Femur (tissue), 1 donor: ENCODE data around the gene MORN1.

Source experiments
- DNase-seq: peaks from one replicate; pipeline ENCODE4 v3.0.0-alpha.2; 2017

MORN1 gene

GRCh38 chr1:2418791-2419320 is 27.5 kb upstream of the MORN1 start:
- DNase-seq = no peak

- no peak for DNase-seq
Measured at GRCh38 chr1:2417833-2418225, 26.5 kb upstream of the MORN1 start.

GRCh38 chr1:2417083-2417832 is 25.9 kb upstream of the MORN1 start:
- DNase-seq = no peak

GRCh38 chr1:2416403-2416802 is 25.0 kb upstream of the MORN1 start:
- DNase-seq = no peak

- no peak for DNase-seq
Measured at GRCh38 chr1:2415801-2416208, 24.5 kb upstream of the MORN1 start.

GRCh38 chr1:2415337-2415736 is 24.0 kb upstream of the MORN1 start:
- DNase-seq = no peak

GRCh38 chr1:2414297-2414958 is 23.1 kb upstream of the MORN1 start:
- peak; percentile 83 for DNase-seq

GRCh38 chr1:2413495-2414296 is 22.3 kb upstream of the MORN1 start:
- no peak for DNase-seq

- peak; percentile 57 for DNase-seq
Measured at GRCh38 chr1:2412773-2413494, 21.6 kb upstream of the MORN1 start.

GRCh38 chr1:2412395-2412772 is 21.0 kb upstream of the MORN1 start, which contains the start of gene PEX10:
Gene PEX10, minus strand, starts transcription at chr1:2412564. Its CDS starts 62 bp downstream, at chr1:2412502.
- peak; percentile 98 for DNase-seq

- DNase-seq = peak; percentile 64
Measured at GRCh38 chr1:2411801-2412394, 20.5 kb upstream of the MORN1 start.

GRCh38 chr1:2409745-2410144 is 18.4 kb upstream of the MORN1 start:
- no peak for DNase-seq

- DNase-seq = no peak
Measured at GRCh38 chr1:2408859-2409276, 17.5 kb upstream of the MORN1 start.

GRCh38 chr1:2408456-2408855 is 17.1 kb upstream of the MORN1 start:
- DNase-seq = no peak

GRCh38 chr1:2407991-2408275 is 16.6 kb upstream of the MORN1 start:
- no peak for DNase-seq

- DNase-seq = no peak
Measured at GRCh38 chr1:2407166-2407990, 16.0 kb upstream of the MORN1 start.

- DNase-seq = no peak
Measured at GRCh38 chr1:2406451-2407041, 15.2 kb upstream of the MORN1 start.

- no peak for DNase-seq
Measured at GRCh38 chr1:2405588-2406295, 14.4 kb upstream of the MORN1 start.

GRCh38 chr1:2404890-2405511 is 13.6 kb upstream of the MORN1 start:
- DNase-seq = no peak
